Measurements from ENCODE around the gene SNTG2. TPM values are rescaled to one million over a fixed set of nuclear protein-coding genes. Genes with fewer than 3 reads are reported as not detected.
A peak's percentile ranks its signal among the peaks of the same experiment; 100 is the strongest.
"Not testable (repeated sequence)": the region's sequence is repeated elsewhere in the genome, so short reads cannot be mapped to it uniquely, and the experiment has no call there.

Gene SNTG2
- total and polyA plus RNA-seq, 12 donors = 0.39 to 2.8 (median 1.0) TPM; not detected in 1

GRCh38 chr2:1132328-1132969 is 181.8 kb downstream of the SNTG2 start:
- intact Hi-C loops (cut with DNase I) = no loop called here
- peaks cover 0 to 4% (median 0%) of the 10 kb centered on the region in 7 donors for H3K27me3 ChIP-seq
- no peaks in the 10 kb centered on the region for H3K9me3 ChIP-seq
- TF ChIP-seq CTCF (IDR thresholded peaks at IDR 0.05) = no peak
- H3K36me3 ChIP-seq = no peaks in the 10 kb centered on the region
- no peak overlapping the region for H3K4me3 ChIP-seq
- H3K4me1 ChIP-seq = peaks cover 0 to 10% (median 0%) of the 10 kb centered on the region in 9 donors
- ATAC-seq (no peak), DNase-seq (no peak)
- no peak overlapping the region for H3K27ac ChIP-seq
- 80 to 84% methylated on average over 14 of the region's 14 CpGs for WGBS, 2 donors

GRCh38 chr2:1133896-1134295 is 183.2 kb downstream of the SNTG2 start:
- H3K27ac ChIP-seq; H3K9me3 ChIP-seq; intact Hi-C loops (cut with DNase I); H3K27me3 ChIP-seq; H3K4me1 ChIP-seq; H3K4me3 ChIP-seq; H3K36me3 ChIP-seq; DNase-seq; ATAC-seq: not testable (repeated sequence)
- 91 to 92% methylated on average over 16 of the region's 16 CpGs for WGBS, 2 donors

GRCh38 chr2:1134629-1135028 is 184.0 kb downstream of the SNTG2 start:
- TF ChIP-seq CTCF (IDR thresholded peaks at IDR 0.05) = no peak
- Histone ChIP-seq H3K27me3 (peaks cover 0 to 8% (median 0%) of the 10 kb centered on the region in 7 donors), H3K27ac (no peak overlapping the region), H3K4me1 (peaks cover 0 to 10% (median 0%) of the 10 kb centered on the region in 9 donors), H3K4me3 (no peak overlapping the region), H3K36me3 (no peaks in the 10 kb centered on the region), H3K9me3 (no peaks in the 10 kb centered on the region)
- no peak for DNase-seq
- ATAC-seq = no peak
- intact Hi-C loops (cut with DNase I) = no loop called here
- 97% methylated on average over 20 of the region's 20 CpGs for WGBS, 2 donors

- no peak for ATAC-seq
- no peaks in the 10 kb centered on the region for H3K36me3 ChIP-seq
- no peak overlapping the region for H3K4me3 ChIP-seq
- intact Hi-C loops (cut with DNase I) = no loop called here
- peak in 2 of 9 donors; percentile 5 to 13 for TF ChIP-seq CTCF (IDR thresholded peaks at IDR 0.05)
- peak overlapping the region in 1 of 10 donors; percentile 40 for H3K27ac ChIP-seq
- 59 to 65% methylated on average over 7 of the region's 7 CpGs for WGBS, 2 donors
- peaks cover 0 to 15% (median 0%) of the 10 kb centered on the region in 9 donors for H3K4me1 ChIP-seq
- peaks cover 0 to 14% (median 0%) of the 10 kb centered on the region in 7 donors for H3K27me3 ChIP-seq
- H3K9me3 ChIP-seq = no peaks in the 10 kb centered on the region
- DNase-seq = no peak
Measured at GRCh38 chr2:1136067-1136466, 185.4 kb downstream of the SNTG2 start.

GRCh38 chr2:1136846-1137245 is 186.2 kb downstream of the SNTG2 start:
- ATAC-seq (no peak), DNase-seq (no peak)
- H3K4me3 ChIP-seq = no peak overlapping the region
- H3K27me3 ChIP-seq = peaks cover 0 to 14% (median 0%) of the 10 kb centered on the region in 7 donors
- H3K4me1 ChIP-seq = peaks cover 0 to 23% (median 0%) of the 10 kb centered on the region in 9 donors
- H3K9me3 ChIP-seq = no peaks in the 10 kb centered on the region
- TF ChIP-seq CTCF (IDR thresholded peaks at IDR 0.05) = no peak
- H3K27ac ChIP-seq = peak overlapping the region in 1 of 10 donors; percentile 40
- H3K36me3 ChIP-seq = no peaks in the 10 kb centered on the region
- intact Hi-C loops (cut with DNase I) = no loop called here
- 47 to 50% methylated on average over 7 of the region's 7 CpGs for WGBS, 2 donors
